PC-9 (cell line): ENCODE data around the gene CDH22.

Experiments
- CTCF ChIP-seq: fragments of 200-600 bp; sonication (generic); conservative IDR thresholded peaks from 2 replicates; pipeline ENCODE4 v1.6.1; 2017; ENCODE audit warnings: mixed run types, antibody characterized with exemption, mild to moderate bottlenecking, moderate library complexity
- EZH2 ChIP-seq: fragments of 200-600 bp; sonication (generic); IDR thresholded peaks from 2 replicates; pipeline ENCODE4 v1.8.0; 2017; ENCODE audit warnings: antibody characterized with exemption, low read depth

- TF ChIP-seq CTCF (no peak), EZH2 (no peak)
Measured at GRCh38 chr20:46171476-46171875, 136.8 kb downstream of the CDH22 start.
